Liver (tissue), 3 donors: ENCODE measurements around the gene AP2S1.

Experiments used
- CTCF ChIP-seq: fragments of 150-350 bp; IDR thresholded peaks from 2 replicates; pipeline ENCODE4 v1.5.1; 2017; ENCODE audit warnings: improper control_type of control experiment, low read depth, low read length; ENCODE audit not compliant: missing input control
- JUND ChIP-seq, 2 donors: IDR thresholded peaks; 2 replicates each; pipeline ENCODE4 v1.6.1; 2016; ENCODE audit warnings: antibody characterized with exemption in 2 of 2
- REST ChIP-seq: IDR thresholded peaks from 2 replicates; pipeline ENCODE4 v1.6.1; 2016; ENCODE audit warnings: antibody characterized with exemption, mild to moderate bottlenecking
- TAF1 ChIP-seq: conservative IDR thresholded peaks from 2 replicates; pipeline ENCODE4 v1.6.1; 2016; ENCODE audit warnings: antibody characterized with exemption, mild to moderate bottlenecking
- donor health status: healthy.
- donor health status: healthy.

GRCh38 chr19:46898731-46899130, 48.1 kb upstream of the AP2S1 start:
- TF ChIP-seq TAF1 (no peak), CTCF (no peak), REST (no peak), JUND (IDR thresholded peaks at IDR 0.05) (no peak)
